Nephron (organoid): ENCODE data around the gene SAMD14.

Source experiments
- H3K27ac Mint-ChIP-seq, 3 experiments: 2 replicates each; pipeline ENCODE4 v1.8.0; 2020; ENCODE audit warnings: mixed read lengths in 3 of 3, mild to moderate bottlenecking in 2 of 3, moderate library complexity in 1 of 3
- H3K27me3 Mint-ChIP-seq: 2 replicates; pipeline ENCODE4 v1.8.0; 2021; ENCODE audit warnings: low read depth, mild to moderate bottlenecking, moderate library complexity, mixed read lengths
- H3K36me3 Mint-ChIP-seq: 2 replicates; pipeline ENCODE4 v1.8.0; 2020; ENCODE audit warnings: low read depth, mixed read lengths
- H3K4me1 Mint-ChIP-seq: 2 replicates; pipeline ENCODE4 v1.8.0; 2020; ENCODE audit warnings: mixed read lengths
- H3K4me3 Mint-ChIP-seq, 3 experiments: 2 replicates each; pipeline ENCODE4 v1.8.0; 2020; ENCODE audit warnings: mild to moderate bottlenecking in 3 of 3, mixed read lengths in 3 of 3, moderate library complexity in 2 of 3
- H3K9me3 Mint-ChIP-seq: 2 replicates; pipeline ENCODE4 v1.8.0; 2020; ENCODE audit warnings: mixed read lengths
- TF ChIP-seq, protein P1 (sequence below), 3 experiments: fragments of 200-600 bp; sonication (generic); IDR thresholded peaks; one replicate each; pipeline ENCODE4 v1.5.0; 2021; ENCODE audit warnings: antibody characterized with exemption in 3 of 3; ENCODE audit not compliant: unreplicated experiment in 3 of 3

The SAMD14 gene

DNA sequence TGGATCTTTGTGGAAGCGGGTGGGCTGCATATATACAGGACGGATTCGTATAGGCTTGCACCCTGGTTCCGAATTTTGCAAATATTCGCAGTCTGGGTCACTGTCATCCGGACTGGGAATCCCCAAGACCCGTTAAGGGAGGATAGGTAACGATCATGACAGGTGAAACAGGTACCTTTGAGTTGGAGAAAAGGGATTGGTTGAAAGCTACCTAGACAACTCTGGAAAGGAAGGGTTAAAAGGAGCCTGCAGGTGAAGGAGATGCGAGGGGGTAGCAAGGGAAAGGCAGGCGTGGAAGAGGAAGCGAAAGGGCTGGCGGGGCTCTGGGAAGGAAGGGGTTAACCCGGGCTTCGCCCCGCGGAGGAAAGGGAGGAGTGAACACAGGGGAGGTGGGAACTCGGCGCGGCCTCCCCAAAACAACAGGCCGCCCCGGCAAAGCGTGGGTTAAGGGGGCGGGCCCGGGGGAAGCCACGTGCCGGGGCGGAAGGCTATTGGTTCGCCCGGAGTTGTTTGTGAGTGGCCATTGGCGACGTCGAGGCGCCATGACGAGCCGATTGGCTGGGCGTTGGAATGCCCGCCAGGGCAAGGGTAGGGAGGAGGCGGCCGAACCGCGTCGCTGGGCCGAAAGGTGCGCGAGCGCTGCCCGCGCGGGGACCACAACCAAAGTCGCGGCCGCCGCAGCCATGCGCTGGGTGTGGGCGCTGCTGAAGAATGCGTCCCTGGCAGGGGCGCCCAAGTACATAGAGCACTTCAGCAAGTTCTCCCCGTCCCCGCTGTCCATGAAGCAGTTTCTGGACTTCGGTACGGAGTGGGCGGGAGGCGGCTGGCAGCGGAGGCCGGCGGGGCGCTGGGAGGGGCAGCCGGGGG, 35.0 kb downstream of the SAMD14 start, which contains the start of gene PDK2:
PDK2 (plus strand) TSS at position 599 of the 867 bp plus-strand sequence; CDS start at position 684, 85 bp downstream.
- Mint-ChIP-seq H3K4me3 (peak within 1 kb of the TSS; percentile 100), H3K27ac (peak within 1 kb of the TSS; percentile 82 to 91 (median 89))

DNA sequence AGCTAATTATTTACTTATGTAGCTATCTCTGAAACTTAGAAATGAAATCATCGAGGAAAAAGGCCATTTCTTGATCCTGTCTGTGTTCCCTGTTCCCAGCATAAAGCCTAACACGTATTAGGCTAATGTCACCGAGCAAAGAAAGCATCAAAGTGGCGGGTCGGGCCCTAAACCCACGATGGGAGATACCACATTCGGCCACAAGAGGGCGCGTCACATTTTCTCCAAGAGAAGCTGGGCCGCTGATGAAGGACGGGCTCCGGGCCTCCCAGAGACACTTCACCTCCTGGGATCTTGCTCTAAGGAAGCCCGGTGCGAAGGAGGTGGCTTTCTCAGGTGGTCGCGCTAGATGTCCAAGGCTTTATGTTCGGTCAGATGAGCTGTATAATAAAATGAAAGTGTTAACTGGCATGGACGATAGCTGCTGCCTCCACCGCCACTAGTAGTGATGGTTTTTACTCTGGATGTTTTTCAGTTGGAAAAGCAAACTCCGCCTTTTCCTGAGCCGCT, 35.7 kb downstream of the SAMD14 start:
- TF ChIP-seq, protein P1, sequence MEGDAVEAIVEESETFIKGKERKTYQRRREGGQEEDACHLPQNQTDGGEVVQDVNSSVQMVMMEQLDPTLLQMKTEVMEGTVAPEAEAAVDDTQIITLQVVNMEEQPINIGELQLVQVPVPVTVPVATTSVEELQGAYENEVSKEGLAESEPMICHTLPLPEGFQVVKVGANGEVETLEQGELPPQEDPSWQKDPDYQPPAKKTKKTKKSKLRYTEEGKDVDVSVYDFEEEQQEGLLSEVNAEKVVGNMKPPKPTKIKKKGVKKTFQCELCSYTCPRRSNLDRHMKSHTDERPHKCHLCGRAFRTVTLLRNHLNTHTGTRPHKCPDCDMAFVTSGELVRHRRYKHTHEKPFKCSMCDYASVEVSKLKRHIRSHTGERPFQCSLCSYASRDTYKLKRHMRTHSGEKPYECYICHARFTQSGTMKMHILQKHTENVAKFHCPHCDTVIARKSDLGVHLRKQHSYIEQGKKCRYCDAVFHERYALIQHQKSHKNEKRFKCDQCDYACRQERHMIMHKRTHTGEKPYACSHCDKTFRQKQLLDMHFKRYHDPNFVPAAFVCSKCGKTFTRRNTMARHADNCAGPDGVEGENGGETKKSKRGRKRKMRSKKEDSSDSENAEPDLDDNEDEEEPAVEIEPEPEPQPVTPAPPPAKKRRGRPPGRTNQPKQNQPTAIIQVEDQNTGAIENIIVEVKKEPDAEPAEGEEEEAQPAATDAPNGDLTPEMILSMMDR (IDR thresholded peaks at IDR 0.05; ENCODE audit: unreplicated experiment in 3 of 3): peak; percentile 88 to 94 (median 92)
- Mint-ChIP-seq H3K27me3 (peaks cover 8% of the 10 kb centered on the region), H3K4me1 (peaks cover 20% of the 10 kb centered on the region), H3K9me3 (no peaks in the 10 kb centered on the region), H3K4me3 (peak overlapping the region; percentile 100), H3K36me3 (peaks cover 12% of the 10 kb centered on the region), H3K27ac (peak overlapping the region; percentile 82 to 91 (median 89))

More for the DNA sequence above, 35.0 kb downstream of the SAMD14 start, which contains the start of gene PDK2:
- H3K27me3 Mint-ChIP-seq: peaks cover 8% of the 10 kb centered on the region
- peaks cover 24% of the 10 kb centered on the region for H3K4me1 Mint-ChIP-seq
- no peaks in the 10 kb centered on the region for H3K9me3 Mint-ChIP-seq
- peaks cover 15% of the 10 kb centered on the region for H3K36me3 Mint-ChIP-seq
- TF ChIP-seq, protein P1 (IDR thresholded peaks at IDR 0.05; ENCODE audit: unreplicated experiment in 3 of 3): no peak

DNA sequence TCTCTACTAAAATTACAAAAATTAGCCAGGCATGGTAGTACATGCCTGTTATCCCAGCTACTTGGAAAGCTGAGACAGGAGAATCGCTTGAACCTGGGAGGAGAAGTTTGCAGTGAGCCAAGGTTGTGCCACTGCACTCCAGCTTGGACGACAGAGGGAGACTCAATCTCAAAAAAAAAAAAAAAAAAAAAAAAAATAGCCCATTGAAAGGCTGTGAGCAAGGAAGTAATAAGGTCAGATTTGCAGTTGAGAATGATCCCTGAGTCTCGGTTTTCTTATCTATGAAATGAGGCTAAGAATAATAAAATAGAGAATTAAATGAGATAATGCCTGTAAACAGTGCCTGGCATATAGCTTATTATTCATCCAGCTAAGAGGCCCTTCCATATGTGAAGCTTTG, 36.2 kb downstream of the SAMD14 start:
- peaks cover 19% of the 10 kb centered on the region for H3K4me1 Mint-ChIP-seq
- H3K27ac Mint-ChIP-seq: peak overlapping the region; percentile 82 to 91 (median 89)
- peaks cover 8% of the 10 kb centered on the region for H3K27me3 Mint-ChIP-seq
- TF ChIP-seq, protein P1 (IDR thresholded peaks at IDR 0.05; ENCODE audit: unreplicated experiment in 3 of 3): no peak
- H3K9me3 Mint-ChIP-seq: no peaks in the 10 kb centered on the region
- H3K4me3 Mint-ChIP-seq: peak overlapping the region; percentile 100
- H3K36me3 Mint-ChIP-seq: peaks cover 11% of the 10 kb centered on the region

DNA sequence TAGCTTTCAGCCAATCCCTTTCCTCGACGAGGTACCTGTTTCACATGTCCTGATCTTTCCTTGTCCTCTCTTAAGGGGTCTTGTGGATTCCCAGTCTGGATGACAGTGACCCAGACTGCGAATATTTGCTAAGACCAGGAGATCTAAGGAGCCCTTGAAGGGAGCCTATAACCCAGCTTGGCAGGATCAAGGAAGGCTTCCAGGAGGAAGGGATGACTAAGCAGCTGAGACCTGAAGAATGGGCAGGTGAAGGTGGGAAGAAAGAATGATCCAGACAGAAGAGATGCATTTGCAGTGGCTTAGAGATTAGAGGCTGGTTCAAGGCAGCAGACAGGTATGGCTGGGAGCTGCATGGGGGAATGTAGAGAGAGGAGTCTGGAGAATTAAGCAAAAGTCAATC, 36.7 kb downstream of the SAMD14 start:
- Mint-ChIP-seq H3K36me3 (peaks cover 5% of the 10 kb centered on the region), H3K27ac (peak overlapping the region in 1 of 3 experiments; percentile 89), H3K27me3 (peaks cover 8% of the 10 kb centered on the region), H3K4me1 (peaks cover 13% of the 10 kb centered on the region), H3K4me3 (peak overlapping the region; percentile 16 to 65 (median 42)), H3K9me3 (no peaks in the 10 kb centered on the region)
- TF ChIP-seq, protein P1 (IDR thresholded peaks at IDR 0.05; ENCODE audit: unreplicated experiment in 3 of 3): no peak

DNA sequence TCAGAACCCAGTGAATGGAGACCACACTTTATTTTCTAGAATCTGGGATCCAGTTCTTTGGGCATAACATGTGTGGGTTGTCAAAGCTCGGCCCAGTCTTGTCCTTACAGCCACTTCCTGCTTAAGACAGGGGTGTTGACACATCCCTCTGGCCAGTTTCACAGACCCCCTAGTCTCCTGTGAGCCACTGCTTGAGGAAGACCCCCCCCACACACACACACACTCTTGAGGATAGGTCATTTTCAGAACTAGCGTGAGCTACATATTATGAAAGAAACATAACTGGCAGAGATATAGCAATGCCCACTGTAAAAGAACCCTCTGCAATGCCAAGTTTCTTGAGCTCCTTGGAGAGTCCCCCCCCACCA, 38.1 kb downstream of the SAMD14 start:
- H3K36me3 Mint-ChIP-seq: no peaks in the 10 kb centered on the region
- TF ChIP-seq, protein P1 (IDR thresholded peaks at IDR 0.05; ENCODE audit: unreplicated experiment in 3 of 3): no peak
- H3K27me3 Mint-ChIP-seq: peaks cover 5% of the 10 kb centered on the region
- H3K4me3 Mint-ChIP-seq: no peak overlapping the region
- H3K9me3 Mint-ChIP-seq: no peaks in the 10 kb centered on the region
- H3K27ac Mint-ChIP-seq: no peak overlapping the region
- peaks cover 11% of the 10 kb centered on the region for H3K4me1 Mint-ChIP-seq
